Mucosa of rectum (tissue), 2 donors: ENCODE results near the gene ZNF655.
"Not testable (repeated sequence)": the region's sequence is repeated elsewhere in the genome, so short reads cannot be mapped to it uniquely, and the experiment has no call there.

Experiments
- H3K27ac ChIP-seq, 2 donors: one replicate each; pipeline ENCODE4 v1.7.0; 2013; ENCODE audit warnings: inconsistent platforms in 2 of 2, low read depth in 2 of 2, low read length in 2 of 2
- H3K27me3 ChIP-seq, 2 donors: one replicate each; pipeline ENCODE4 v1.7.0; 2013; ENCODE audit warnings: low read length in 2 of 2; ENCODE audit not compliant: control insufficient read depth in 2 of 2, insufficient read depth in 2 of 2
- H3K36me3 ChIP-seq, 2 donors: one replicate each; pipeline ENCODE4 v1.7.0; 2013; ENCODE audit warnings: low read length in 2 of 2; ENCODE audit not compliant: control insufficient read depth in 2 of 2, insufficient read depth in 2 of 2
- H3K4me1 ChIP-seq, 2 donors: one replicate each; pipeline ENCODE4 v1.7.0; 2013; ENCODE audit warnings: low read length in 2 of 2, mild to moderate bottlenecking in 1 of 2; ENCODE audit not compliant: control insufficient read depth in 2 of 2, insufficient read depth in 2 of 2
- H3K4me3 ChIP-seq, 2 donors: one replicate each; pipeline ENCODE4 v1.7.0; 2013; ENCODE audit warnings: low read length in 2 of 2
- H3K9ac ChIP-seq, 2 donors: one replicate each; pipeline ENCODE4 v1.7.0; 2013; ENCODE audit warnings: low read length in 2 of 2, low read depth in 1 of 2, mild to moderate bottlenecking in 1 of 2
- H3K9me3 ChIP-seq, 2 donors: one replicate each; pipeline ENCODE4 v1.7.0; 2013; ENCODE audit warnings: low read length in 2 of 2; ENCODE audit not compliant: control insufficient read depth in 2 of 2
- donor health status: healthy.
- donor health status: Normal muscosa, but diverticular disease.

Gene ZNF655

DNA sequence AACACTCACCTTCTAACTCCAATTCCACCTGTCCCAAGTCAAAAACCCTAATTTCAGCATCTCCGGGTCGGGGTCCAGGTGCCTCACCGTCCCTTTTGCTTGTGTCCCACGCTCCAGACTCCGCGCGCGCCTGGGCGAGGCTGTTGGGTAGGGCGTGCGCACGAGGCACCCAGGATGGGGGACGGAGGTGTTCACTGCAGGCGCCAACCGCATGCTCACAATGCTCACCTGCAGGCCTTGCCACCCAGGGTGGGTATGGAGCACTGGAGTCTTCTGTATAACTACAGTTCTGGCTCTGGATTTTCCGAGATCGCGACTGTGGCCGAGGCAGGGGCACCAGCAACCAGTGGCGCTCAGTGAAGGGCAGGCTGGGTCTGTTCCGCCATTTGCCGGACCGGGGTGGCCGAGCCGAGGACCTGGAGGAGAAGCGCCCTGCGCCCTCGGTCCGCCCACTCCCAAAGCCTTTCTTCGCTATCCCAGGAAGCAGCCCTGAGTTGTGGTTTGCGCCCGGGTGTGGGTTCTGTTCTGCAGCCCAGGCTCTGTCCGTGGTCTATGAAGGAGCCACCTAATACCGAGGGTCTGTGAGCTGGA lies 15.3 kb upstream of the ZNF655 start:
- H3K27ac ChIP-seq = no peak overlapping the region
- H3K9ac ChIP-seq = no peak overlapping the region
- H3K9me3 ChIP-seq = peaks cover 0 to 5% of the 10 kb centered on the region in 2 donors
- H3K27me3 ChIP-seq = no peaks in the 10 kb centered on the region
- H3K4me1 ChIP-seq = no peaks in the 10 kb centered on the region
- H3K36me3 ChIP-seq = peaks cover 10 to 11% of the 10 kb centered on the region in 2 donors
- H3K4me3 ChIP-seq = no peak overlapping the region

DNA sequence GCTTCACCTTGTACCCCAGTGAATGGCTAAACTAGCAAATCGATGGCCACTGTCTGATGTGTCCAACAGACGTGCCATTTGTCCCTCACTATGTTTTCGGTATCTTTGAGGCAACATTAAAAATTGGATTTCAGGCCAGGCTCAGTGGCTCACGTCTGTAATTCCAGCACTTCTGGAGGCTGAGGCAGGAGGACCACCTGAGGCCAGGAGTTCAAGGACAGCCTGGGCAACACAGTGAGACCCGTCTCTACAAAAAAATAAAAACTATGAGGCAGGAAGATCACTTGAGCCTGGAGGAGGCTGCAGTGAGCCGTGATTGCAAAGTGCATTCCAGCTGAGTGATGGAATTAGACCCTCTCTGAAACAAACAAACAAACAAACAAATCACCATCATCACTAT lies 14.5 kb upstream of the ZNF655 start:
- H3K4me1 ChIP-seq = no peaks in the 10 kb centered on the region
- H3K9me3 ChIP-seq = peaks cover 0 to 5% of the 10 kb centered on the region in 2 donors
- H3K27me3 ChIP-seq = no peaks in the 10 kb centered on the region
- peaks cover 13% of the 10 kb centered on the region in 2 donors for H3K36me3 ChIP-seq
- no peak overlapping the region for H3K27ac ChIP-seq
- no peak overlapping the region for H3K4me3 ChIP-seq
- no peak overlapping the region for H3K9ac ChIP-seq

DNA sequence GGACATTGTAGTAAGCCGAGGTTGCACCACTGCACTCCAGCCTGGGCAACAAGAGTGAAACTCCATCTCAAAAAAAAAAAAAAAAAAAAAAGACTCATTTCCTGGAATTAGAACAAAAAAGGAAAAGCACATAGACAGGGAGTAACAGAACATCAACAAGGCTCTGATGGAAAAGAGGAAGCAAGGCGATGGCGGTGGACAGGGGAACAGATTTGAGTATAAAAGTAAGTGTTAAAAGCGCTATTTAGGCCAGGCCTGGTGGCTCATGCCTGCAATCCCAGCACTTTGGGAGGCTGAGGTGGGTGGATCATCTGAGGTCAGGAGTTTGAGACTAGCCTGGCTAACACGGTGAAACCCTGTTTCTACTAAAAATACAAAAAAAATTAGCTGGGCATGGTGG lies 13.1 kb upstream of the ZNF655 start:
- not testable (repeated sequence) for H3K9ac ChIP-seq, H3K4me1 ChIP-seq, H3K9me3 ChIP-seq, H3K4me3 ChIP-seq, H3K27me3 ChIP-seq, H3K27ac ChIP-seq
- peaks cover 13% of the 10 kb centered on the region in 2 donors for H3K36me3 ChIP-seq

DNA sequence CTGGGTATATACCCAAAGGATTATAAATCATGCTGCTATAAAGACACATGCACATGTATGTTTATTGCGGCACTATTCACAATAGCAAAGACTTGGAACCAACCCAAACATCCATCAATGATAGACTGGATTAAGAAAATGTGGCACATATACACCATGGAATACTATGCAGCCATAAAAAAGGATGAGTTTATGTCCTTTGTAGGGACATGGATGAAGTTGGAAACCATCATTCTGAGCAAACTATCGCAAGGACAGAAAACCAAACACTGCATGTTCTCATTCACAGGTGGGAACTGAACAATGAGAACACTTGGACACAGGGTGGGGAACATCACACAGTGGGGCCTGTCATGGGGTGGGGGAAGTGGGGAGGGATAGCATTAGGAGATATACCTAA lies 8.9 kb upstream of the ZNF655 start:
- H3K4me3 ChIP-seq, H3K27ac ChIP-seq, H3K4me1 ChIP-seq, H3K9me3 ChIP-seq, H3K27me3 ChIP-seq, H3K9ac ChIP-seq: not testable (repeated sequence)
- H3K36me3 ChIP-seq = peaks cover 13 to 20% of the 10 kb centered on the region in 2 donors

DNA sequence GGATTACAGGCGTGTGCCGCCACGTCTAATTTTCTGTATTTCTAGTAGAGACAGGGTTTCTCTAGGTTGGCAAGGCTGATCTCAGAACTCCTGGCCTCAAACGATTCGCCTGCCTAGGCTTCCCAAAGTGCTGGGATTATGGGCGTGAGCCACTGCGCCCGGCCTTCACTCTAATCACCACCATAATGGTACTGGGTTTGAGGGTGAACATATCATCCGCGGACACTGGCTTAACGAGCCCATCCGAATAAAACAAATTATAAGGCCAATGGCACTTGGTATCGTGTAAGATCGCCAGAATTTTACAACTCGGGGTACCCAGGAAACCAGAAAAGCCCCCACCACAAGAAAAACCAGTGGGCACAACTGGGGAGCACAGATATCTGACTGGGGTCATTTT lies 7.1 kb upstream of the ZNF655 start:
- Histone ChIP-seq H3K4me1 (peaks cover 0 to 5% of the 10 kb centered on the region in 2 donors), H3K27me3 (no peaks in the 10 kb centered on the region), H3K9ac (peak overlapping the region; percentile 92 to 99), H3K9me3 (no peaks in the 10 kb centered on the region), H3K4me3 (peak overlapping the region; percentile 91 to 97), H3K27ac (peak overlapping the region; percentile 50 to 84), H3K36me3 (peaks cover 13 to 24% of the 10 kb centered on the region in 2 donors)

DNA sequence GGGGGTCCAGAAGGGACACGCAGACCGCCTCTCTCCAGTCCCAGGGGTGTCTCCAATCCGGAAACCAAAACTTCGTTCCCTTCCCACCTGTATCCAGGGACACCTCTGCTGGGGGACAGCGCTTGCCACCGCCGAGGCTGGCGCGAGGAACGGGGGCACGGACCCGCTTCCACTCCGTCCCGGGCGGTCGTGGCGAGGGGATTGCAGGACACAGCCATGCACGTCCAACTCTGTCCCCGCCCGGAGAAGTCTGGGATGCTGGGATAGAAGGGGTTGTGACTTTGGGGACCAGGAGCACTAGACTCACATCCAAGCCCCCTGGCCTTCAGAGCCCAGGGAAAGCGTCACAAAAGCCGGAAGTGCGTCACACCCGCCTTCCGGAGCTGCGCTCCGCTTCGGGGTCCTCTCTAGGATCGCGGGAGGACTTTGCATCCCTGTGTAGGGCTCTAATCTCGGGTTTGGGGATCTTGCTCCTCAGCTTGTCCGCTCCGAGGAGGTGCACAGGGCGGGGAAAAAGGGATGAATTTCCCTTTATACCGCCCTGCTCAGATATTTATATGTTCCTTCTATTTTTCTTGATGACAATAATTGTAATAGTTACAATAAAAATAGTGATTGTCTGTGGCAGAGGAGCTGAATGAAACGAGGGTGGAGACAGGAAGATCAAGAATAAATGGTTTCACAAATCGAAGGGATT lies 6.5 kb upstream of the ZNF655 start, which contains the start of gene FAM200A:
Gene FAM200A, minus strand, starts transcription at position 348 of the 697 bp plus-strand sequence. CDS start 3,707 bp downstream, outside the sequence.
- peaks cover 0 to 5% of the 10 kb centered on the region in 2 donors for H3K4me1 ChIP-seq
- H3K9me3 ChIP-seq = no peaks in the 10 kb centered on the region
- peak within 1 kb of the TSS; percentile 91 to 97 for H3K4me3 ChIP-seq
- peak within 1 kb of the TSS; percentile 92 to 99 for H3K9ac ChIP-seq
- no peaks in the 10 kb centered on the region for H3K27me3 ChIP-seq
- peaks cover 13 to 24% of the 10 kb centered on the region in 2 donors for H3K36me3 ChIP-seq
- H3K27ac ChIP-seq = peak within 1 kb of the TSS; percentile 50 to 84

DNA sequence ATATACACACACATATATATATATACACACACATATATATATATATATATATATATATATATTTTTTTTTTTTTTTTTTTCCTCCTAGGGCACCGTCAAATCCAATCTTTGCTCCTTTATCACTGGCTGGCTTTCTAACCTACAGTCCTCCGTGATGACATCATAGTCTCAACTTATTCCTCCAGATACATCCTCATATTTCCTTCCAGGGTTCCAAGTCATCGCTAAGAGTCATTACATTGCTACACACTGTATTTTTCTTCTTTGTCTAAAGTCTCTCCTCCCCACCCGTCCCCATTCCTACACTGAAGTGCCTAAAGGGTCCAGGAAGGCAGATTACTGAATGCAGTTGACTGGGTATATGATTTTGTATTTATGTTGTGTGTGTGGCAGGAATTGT lies 5.4 kb upstream of the ZNF655 start:
- Histone ChIP-seq H3K9ac (no peak overlapping the region), H3K36me3 (peaks cover 4 to 14% of the 10 kb centered on the region in 2 donors), H3K4me1 (peaks cover 5 to 13% of the 10 kb centered on the region in 2 donors), H3K9me3 (no peaks in the 10 kb centered on the region), H3K4me3 (no peak overlapping the region), H3K27me3 (no peaks in the 10 kb centered on the region), H3K27ac (no peak overlapping the region)

DNA sequence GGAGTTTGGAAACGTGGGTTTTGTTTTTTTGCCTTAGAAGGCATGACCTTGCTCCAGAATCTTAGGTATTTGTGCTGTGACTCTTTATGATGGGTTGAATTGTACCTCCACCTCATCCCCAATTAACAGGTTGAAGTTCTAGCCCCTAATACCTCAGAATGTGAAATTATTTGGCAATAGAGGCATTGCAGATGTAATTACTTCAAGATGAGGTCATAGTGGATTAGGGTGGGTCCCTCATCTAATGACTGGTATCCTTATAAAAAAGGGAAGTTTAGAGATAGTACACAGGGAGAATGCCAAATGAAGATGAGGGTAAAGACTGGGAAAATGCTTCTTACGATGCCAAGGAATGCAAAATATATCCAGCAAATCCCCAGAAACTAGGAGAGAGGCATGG lies 3.5 kb upstream of the ZNF655 start:
- H3K4me1 ChIP-seq = peaks cover 5 to 21% of the 10 kb centered on the region in 2 donors
- H3K36me3 ChIP-seq = peaks cover 0 to 11% of the 10 kb centered on the region in 2 donors
- H3K9ac ChIP-seq = no peak overlapping the region
- H3K4me3 ChIP-seq = no peak overlapping the region
- no peak overlapping the region for H3K27ac ChIP-seq
- H3K27me3 ChIP-seq = no peaks in the 10 kb centered on the region
- no peaks in the 10 kb centered on the region for H3K9me3 ChIP-seq

DNA sequence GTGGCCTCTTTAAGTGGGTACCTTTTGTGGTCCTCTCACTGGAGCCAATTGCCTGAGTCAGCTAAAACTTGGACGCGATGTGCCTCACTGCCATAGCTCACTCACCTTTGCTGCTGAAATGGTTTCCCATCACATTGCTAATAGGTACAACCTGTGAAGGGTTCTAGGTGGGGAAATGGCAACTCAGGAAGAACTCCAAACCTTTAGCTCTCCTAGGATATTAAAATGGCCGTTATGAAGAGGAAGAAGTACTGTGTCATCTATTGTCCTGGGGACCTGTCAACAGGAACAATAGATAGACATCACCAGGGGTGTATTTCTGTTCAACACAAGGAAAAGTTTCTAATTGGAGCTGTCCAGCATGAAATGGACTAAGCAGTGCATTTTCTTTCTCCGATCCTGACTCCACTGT lies 1.2 kb upstream of the ZNF655 start:
- Histone ChIP-seq H3K36me3 (peaks cover 19 to 29% of the 10 kb centered on the region in 2 donors), H3K9ac (peak overlapping the region; percentile 92 to 99), H3K27me3 (no peaks in the 10 kb centered on the region), H3K9me3 (no peaks in the 10 kb centered on the region), H3K4me1 (peaks cover 7 to 22% of the 10 kb centered on the region in 2 donors), H3K4me3 (peak overlapping the region; percentile 91 to 92), H3K27ac (peak overlapping the region in 1 of 2 donors; percentile 97)

DNA sequence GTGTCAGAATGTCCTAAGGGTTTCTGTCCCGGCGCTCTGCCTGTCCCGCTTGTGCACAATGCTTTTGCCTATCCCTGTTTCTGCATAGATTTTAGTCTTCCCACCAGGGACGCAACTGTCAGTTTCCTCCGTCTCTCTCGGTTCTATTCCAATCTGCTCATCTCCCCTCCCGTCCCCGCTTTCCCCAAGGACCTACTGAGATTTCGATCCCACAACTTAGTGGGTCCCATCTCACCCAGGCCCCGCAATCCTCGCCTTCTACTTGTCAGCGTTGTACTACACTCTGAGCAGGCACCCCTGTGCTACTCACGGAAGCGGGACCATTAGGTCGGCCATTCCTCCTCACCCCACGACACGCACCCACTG lies 519 bp upstream of the ZNF655 start:
- no peaks in the 10 kb centered on the region for H3K9me3 ChIP-seq
- H3K9ac ChIP-seq = peak overlapping the region; percentile 92 to 99
- peaks cover 25 to 37% of the 10 kb centered on the region in 2 donors for H3K36me3 ChIP-seq
- H3K27me3 ChIP-seq = no peaks in the 10 kb centered on the region
- peak overlapping the region; percentile 97 for H3K27ac ChIP-seq
- peaks cover 14 to 19% of the 10 kb centered on the region in 2 donors for H3K4me1 ChIP-seq
- H3K4me3 ChIP-seq = peak overlapping the region; percentile 91 to 92
